Endodermal cell (in vitro differentiated cells): Measurements from ENCODE around the gene C5orf24. TPM values are rescaled to one million over a fixed set of nuclear protein-coding genes. Genes with fewer than 3 reads are reported as not detected.
"Not testable (repeated sequence)": the region's sequence is repeated elsewhere in the genome, so short reads cannot be mapped to it uniquely, and the experiment has no call there.

Experiments
- DNase-seq: peaks from one replicate; pipeline ENCODE4 v3.0.0-alpha.2; 2017
- H3K27ac ChIP-seq: 2 replicates; pipeline ENCODE4 v1.5.1; 2013; ENCODE audit warnings: mild to moderate bottlenecking, low read depth, low read length, moderate library complexity
- H3K27me3 ChIP-seq: 2 replicates; pipeline ENCODE4 v1.6.1; 2013; ENCODE audit warnings: mild to moderate bottlenecking, low read length, moderate library complexity; ENCODE audit not compliant: insufficient read depth, control insufficient read depth, poor library complexity, severe bottlenecking
- H3K36me3 ChIP-seq: 2 replicates; pipeline ENCODE4 v1.7.0; 2013; ENCODE audit warnings: mild to moderate bottlenecking, low read length, moderate library complexity; ENCODE audit not compliant: control insufficient read depth, insufficient read depth
- H3K4me1 ChIP-seq: one replicate; pipeline ENCODE4 v1.7.0; 2013; ENCODE audit warnings: low read length; ENCODE audit not compliant: control insufficient read depth, insufficient read depth
- H3K4me3 ChIP-seq: 2 replicates; pipeline ENCODE4 v1.5.1; 2013; ENCODE audit warnings: mild to moderate bottlenecking, low read length, moderate library complexity
- H3K9ac ChIP-seq: 2 replicates; pipeline ENCODE4 v1.6.1; 2013; ENCODE audit warnings: mild to moderate bottlenecking, low read length, moderate library complexity; ENCODE audit not compliant: poor library complexity, severe bottlenecking; ENCODE audit errors: extremely low read depth
- H3K9me3 ChIP-seq: 2 replicates; pipeline ENCODE4 v1.6.1; 2013; ENCODE audit warnings: mild to moderate bottlenecking, low read length, moderate library complexity; ENCODE audit not compliant: control insufficient read depth
- H3K27ac Mint-ChIP-seq: 2 replicates; pipeline ENCODE4 v1.8.0; 2020; ENCODE audit warnings: mixed read lengths
- H3K27me3 Mint-ChIP-seq: 2 replicates; pipeline ENCODE4 v1.8.0; 2021; ENCODE audit warnings: mild to moderate bottlenecking, mixed read lengths; ENCODE audit not compliant: insufficient read depth
- H3K36me3 Mint-ChIP-seq: 2 replicates; pipeline ENCODE4 v1.8.0; 2020; ENCODE audit warnings: low read depth, mixed read lengths
- H3K4me1 Mint-ChIP-seq: 2 replicates; pipeline ENCODE4 v1.8.0; 2020; ENCODE audit warnings: mixed read lengths
- H3K4me3 Mint-ChIP-seq: 2 replicates; pipeline ENCODE4 v1.8.0; 2020; ENCODE audit warnings: mild to moderate bottlenecking, moderate library complexity, mixed read lengths
- H3K9me3 Mint-ChIP-seq: 2 replicates; pipeline ENCODE4 v1.8.0; 2020; ENCODE audit warnings: mild to moderate bottlenecking, mixed read lengths
- WGBS, 2 experiments: methylation state at CpG; one replicate each; pipeline versions ENCODE4 v1.1.5 to v1.1.7; 2013; ENCODE audit warnings: missing lambda C conversion rate in 2 of 2, mixed read lengths in 1 of 2; ENCODE audit not compliant: insufficient coverage in 1 of 2, insufficient read length in 1 of 2; 5-methylcytosine and 5-hydroxymethylcytosine counted together
- total RNA-seq, 2 donors: library from RNA; stranded (reverse); fragmentation: NEBNext Ultra II Directional in 1 of 2; extraction: Animal tissue kit (Norgen Biotek cat#: 25700) in 1 of 2; gene quantifications; 2 replicates in 1 of 2; 3 replicates in 1 of 2; pipeline ENCODE4 v1.2.1, GENCODE V29; 2021
- TF ChIP-seq, protein P1 (sequence below): fragments of 200-600 bp; sonication (generic); conservative IDR thresholded peaks from 2 replicates; pipeline ENCODE4 v1.5.0; 2021; ENCODE audit warnings: antibody characterized with exemption, mild to moderate bottlenecking

The C5orf24 gene
- total RNA-seq, 2 donors from 2014 or later = 33.8 to 41.0 TPM

DNA sequence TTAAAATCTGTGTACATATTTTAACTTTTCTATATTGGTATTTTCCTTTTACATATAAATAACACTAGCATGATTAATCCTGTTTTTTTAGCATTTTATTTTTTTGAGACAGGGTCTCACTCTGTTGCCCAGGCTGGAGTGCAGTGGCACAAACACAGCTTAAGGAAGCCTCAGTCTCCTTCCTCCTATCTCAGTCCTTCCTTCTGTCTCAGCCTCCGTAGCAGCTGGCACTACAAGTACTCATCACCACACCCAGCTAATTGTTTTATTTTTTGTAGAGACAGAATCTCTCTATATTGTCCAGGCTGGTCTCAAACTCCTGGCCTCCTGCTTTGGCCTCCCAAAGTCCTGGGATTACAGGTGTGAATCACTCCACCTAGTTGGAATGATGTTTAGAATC is 1.5 kb upstream of the C5orf24 start:
- Histone ChIP-seq H3K27me3 (no peaks in the 10 kb centered on the region), H3K4me1 (no peaks in the 10 kb centered on the region), H3K27ac (no peak overlapping the region), H3K9me3 (peaks cover 11% of the 10 kb centered on the region), H3K36me3 (peaks cover 35% of the 10 kb centered on the region), H3K4me3 (no peak overlapping the region), H3K9ac (no peak overlapping the region)
- Mint-ChIP-seq H3K27me3 (no peaks in the 10 kb centered on the region), H3K4me1 (peaks cover 9% of the 10 kb centered on the region), H3K36me3 (peaks cover 31% of the 10 kb centered on the region), H3K4me3 (no peak overlapping the region), H3K9me3 (no peaks in the 10 kb centered on the region), H3K27ac (no peak overlapping the region)
- WGBS, 2 experiments = 100% methylated on average over 1 of the region's 1 CpG; no CpG with 5 or more reads in 1 of the 2 experiments
- no peak for DNase-seq
- TF ChIP-seq, protein P1, sequence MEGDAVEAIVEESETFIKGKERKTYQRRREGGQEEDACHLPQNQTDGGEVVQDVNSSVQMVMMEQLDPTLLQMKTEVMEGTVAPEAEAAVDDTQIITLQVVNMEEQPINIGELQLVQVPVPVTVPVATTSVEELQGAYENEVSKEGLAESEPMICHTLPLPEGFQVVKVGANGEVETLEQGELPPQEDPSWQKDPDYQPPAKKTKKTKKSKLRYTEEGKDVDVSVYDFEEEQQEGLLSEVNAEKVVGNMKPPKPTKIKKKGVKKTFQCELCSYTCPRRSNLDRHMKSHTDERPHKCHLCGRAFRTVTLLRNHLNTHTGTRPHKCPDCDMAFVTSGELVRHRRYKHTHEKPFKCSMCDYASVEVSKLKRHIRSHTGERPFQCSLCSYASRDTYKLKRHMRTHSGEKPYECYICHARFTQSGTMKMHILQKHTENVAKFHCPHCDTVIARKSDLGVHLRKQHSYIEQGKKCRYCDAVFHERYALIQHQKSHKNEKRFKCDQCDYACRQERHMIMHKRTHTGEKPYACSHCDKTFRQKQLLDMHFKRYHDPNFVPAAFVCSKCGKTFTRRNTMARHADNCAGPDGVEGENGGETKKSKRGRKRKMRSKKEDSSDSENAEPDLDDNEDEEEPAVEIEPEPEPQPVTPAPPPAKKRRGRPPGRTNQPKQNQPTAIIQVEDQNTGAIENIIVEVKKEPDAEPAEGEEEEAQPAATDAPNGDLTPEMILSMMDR = no peak

DNA sequence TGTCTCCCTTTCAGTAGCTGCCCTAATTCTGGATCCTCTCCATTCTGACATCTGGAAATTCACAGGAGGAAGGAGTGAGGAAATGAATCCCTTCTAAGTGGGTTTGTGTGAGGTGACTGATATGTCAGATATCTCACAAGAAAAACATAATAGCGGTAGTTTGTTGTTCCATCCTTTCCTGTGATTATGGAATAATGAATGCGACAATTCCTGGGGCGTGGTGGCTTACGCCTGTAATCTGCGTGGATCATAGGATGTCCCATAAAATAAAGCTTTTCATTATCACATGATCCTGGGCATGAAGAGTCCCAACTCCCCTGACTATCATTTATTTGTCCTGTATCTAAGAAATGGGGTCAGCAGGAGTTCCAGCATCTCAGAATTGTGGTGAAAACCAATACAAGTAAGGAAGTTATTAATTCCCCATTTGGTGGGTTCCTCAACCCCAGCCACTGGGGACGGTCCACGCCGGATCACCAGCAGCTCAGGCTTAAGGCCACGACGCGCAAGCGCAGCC is 375 bp upstream of the C5orf24 start:
- H3K36me3 Mint-ChIP-seq = peaks cover 25% of the 10 kb centered on the region
- H3K4me1 Mint-ChIP-seq = peaks cover 9% of the 10 kb centered on the region
- no peaks in the 10 kb centered on the region for H3K9me3 Mint-ChIP-seq
- WGBS, 2 experiments = 42 to 58% methylated on average over 8 to 12 of the region's 12 CpGs
- H3K9ac ChIP-seq = peak overlapping the region; percentile 90
- H3K27me3 Mint-ChIP-seq = no peaks in the 10 kb centered on the region
- H3K27ac Mint-ChIP-seq = peak overlapping the region; percentile 93
- H3K4me3 ChIP-seq = peak overlapping the region; percentile 84
- TF ChIP-seq, protein P1 = no peak
- H3K27ac ChIP-seq = peak overlapping the region; percentile 95
- no peaks in the 10 kb centered on the region for H3K27me3 ChIP-seq
- H3K9me3 ChIP-seq = peaks cover 7% of the 10 kb centered on the region
- DNase-seq = no peak
- H3K4me1 ChIP-seq = no peaks in the 10 kb centered on the region
- H3K36me3 ChIP-seq = peaks cover 31% of the 10 kb centered on the region
- peak overlapping the region; percentile 88 for H3K4me3 Mint-ChIP-seq

DNA sequence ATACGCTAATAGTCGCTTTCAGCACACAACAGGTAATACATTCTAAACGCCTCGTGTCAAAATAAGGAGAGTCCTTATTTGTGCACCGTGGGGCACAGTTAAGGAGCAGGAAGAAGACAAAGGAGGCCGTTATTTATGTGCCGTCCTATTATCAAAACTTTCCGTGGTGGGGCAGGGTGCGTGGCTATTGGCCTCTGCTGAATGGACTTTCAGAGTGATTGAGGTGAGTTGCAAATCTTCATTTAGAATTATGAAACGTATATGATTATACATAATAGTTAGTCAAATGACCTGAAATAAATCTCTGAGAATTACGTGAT is 833 bp downstream of the C5orf24 start:
- peak overlapping the region; percentile 81 for H3K27ac Mint-ChIP-seq
- Histone ChIP-seq H3K9ac (peak overlapping the region; percentile 90), H3K4me1 (no peaks in the 10 kb centered on the region), H3K36me3 (peaks cover 31% of the 10 kb centered on the region), H3K27me3 (no peaks in the 10 kb centered on the region), H3K27ac (peak overlapping the region; percentile 95), H3K9me3 (no peaks in the 10 kb centered on the region), H3K4me3 (peak overlapping the region; percentile 84)
- 3 to 7% methylated on average over 6 to 11 of the region's 11 CpGs for WGBS, 2 experiments
- H3K27me3 Mint-ChIP-seq = no peaks in the 10 kb centered on the region
- H3K9me3 Mint-ChIP-seq = no peaks in the 10 kb centered on the region
- H3K4me1 Mint-ChIP-seq = peaks cover 9% of the 10 kb centered on the region
- peaks cover 25% of the 10 kb centered on the region for H3K36me3 Mint-ChIP-seq
- no peak for DNase-seq
- TF ChIP-seq, protein P1 = no peak
- peak overlapping the region; percentile 88 for H3K4me3 Mint-ChIP-seq

DNA sequence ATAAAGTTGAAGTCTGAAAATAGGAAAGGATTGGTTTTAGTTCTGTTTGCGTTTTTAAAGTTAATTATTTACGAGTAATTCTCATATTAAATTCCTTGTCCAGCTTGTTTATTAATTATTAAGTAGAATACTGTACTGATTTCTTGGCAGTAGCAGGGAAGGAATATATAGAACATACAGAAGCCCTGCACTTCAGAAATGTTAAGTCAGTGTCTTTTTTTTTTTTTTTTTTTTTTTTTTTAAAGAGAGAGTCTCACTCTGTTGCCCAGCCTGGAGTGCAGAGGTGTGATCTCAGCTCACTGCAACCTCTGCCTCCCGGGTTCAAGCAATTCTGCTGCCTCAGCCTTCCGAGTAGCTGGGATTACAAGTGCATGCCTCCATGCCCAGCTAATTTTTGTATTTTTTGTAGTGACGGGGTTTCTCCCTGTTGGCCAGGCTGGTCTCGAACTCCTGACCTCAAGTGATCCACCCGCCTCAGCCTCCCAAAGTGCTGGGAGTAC is 3.7 kb downstream of the C5orf24 start:
- H3K9ac ChIP-seq, H3K27me3 ChIP-seq, H3K4me1 Mint-ChIP-seq, H3K27ac Mint-ChIP-seq, H3K27ac ChIP-seq, H3K4me3 Mint-ChIP-seq, H3K9me3 Mint-ChIP-seq, H3K4me3 ChIP-seq, H3K9me3 ChIP-seq, DNase-seq, H3K27me3 Mint-ChIP-seq, H3K4me1 ChIP-seq: not testable (repeated sequence)
- H3K36me3 Mint-ChIP-seq = peaks cover 39% of the 10 kb centered on the region
- WGBS, 2 experiments = 97 to 100% methylated on average over 4 to 7 of the region's 7 CpGs
- peaks cover 48% of the 10 kb centered on the region for H3K36me3 ChIP-seq
